Psoas muscle (tissue), 8 donors: ENCODE data around the gene ADAMTS18. TPM values are rescaled to one million over a fixed set of nuclear protein-coding genes. Genes with fewer than 3 reads are reported as not detected.

Experiments
- ATAC-seq, 4 donors: fragments of 200-7000 bp; cut with Tn5 transposase; one replicate each; pipeline ENCODE4 v1.9.1; 2020; ENCODE audit warnings: moderate library complexity in 3 of 4, mild to moderate bottlenecking in 2 of 4
- DNase-seq, 2 donors: peaks; one replicate each; pipeline ENCODE4 v3.0.0-alpha.2; 2020
- H3K27ac ChIP-seq: fragments of 200-600 bp; one replicate; pipeline ENCODE4 v1.8.0; 2022
- H3K27me3 ChIP-seq, 3 donors: fragments of 200-600 bp in 1 of 3; one replicate each; pipeline versions ENCODE4 v1.6.1 to v1.8.0; 2013 to 2022; ENCODE audit warnings: low read length in 2 of 3, mild to moderate bottlenecking in 2 of 3, moderate library complexity in 1 of 3; ENCODE audit not compliant: insufficient read depth in 3 of 3
- H3K36me3 ChIP-seq, 2 donors: fragments of 200-600 bp in 1 of 2; one replicate each; pipeline versions ENCODE4 v1.6.1 to v1.8.0; 2013 to 2022; ENCODE audit warnings: low read depth in 1 of 2, mild to moderate bottlenecking in 1 of 2, moderate library complexity in 1 of 2; ENCODE audit not compliant: insufficient read depth in 1 of 2
- H3K4me1 ChIP-seq: fragments of 200-600 bp; one replicate; pipeline ENCODE4 v1.8.0; 2022
- H3K4me3 ChIP-seq: fragments of 200-600 bp; one replicate; pipeline ENCODE4 v1.8.0; 2022; ENCODE audit warnings: mild to moderate bottlenecking
- H3K9me3 ChIP-seq: fragments of 200-600 bp; one replicate; pipeline ENCODE4 v1.8.0; 2022
- WGBS, 3 donors: extraction: QIAGEN DNeasy Blood & Tissue Kit; methylation state at CpG; one replicate each; pipeline versions ENCODE4 v1.1.6 to v1.1.7; 2013; 5-methylcytosine and 5-hydroxymethylcytosine counted together
- intact Hi-C, 2 donors: fragments of 100-400 bp; cut with DNase I; formaldehyde crosslinking; loops; one replicate each; pipeline versions ENCODE4 v1.11.0 to v1.14.2; 2022
- polyA plus RNA-seq, 3 donors: library from polyadenylated mRNA; stranded (reverse); fragments of 200-250 nt; gene quantifications; one replicate each; pipeline ENCODE4 v1.2.3, GENCODE V29; 2013
- total RNA-seq, 4 donors: library from RNA; stranded (reverse); fragmentation: NEBNext Ultra II Directional in 2 of 4; extraction: Animal tissue kit (Norgen Biotek cat#: 25700) in 2 of 4; gene quantifications; one replicate each; pipeline versions ENCODE4 v1.2.1 to v1.2.4, GENCODE V29; 2021 to 2023
- TF ChIP-seq, protein P1 (sequence below): fragments of 200-600 bp; IDR thresholded peaks from one replicate; pipeline ENCODE4 v1.8.0; 2022; ENCODE audit warnings: antibody characterized with exemption
- donor health status: healthy with polysubstance abuse.
- donor health status: DM: no; HTN: no; CAD: no; lungs with moderate emphysema.
- donor health status: Bipolar disorder and iron deficiency.
- donor health status: healthy.
- donor health status: DM: yes; HTN: yes; CAD: no.
- donor health status: DM: no; HTN: no; CAD: no.
- donor health status: DM: no; HTN: no; CAD: no.
- donor health status: DM: yes; HTN: yes; CAD: no.

ADAMTS18 gene
- total and polyA plus RNA-seq, 7 donors, result 0.01 to 0.28 (median 0.03) TPM; not detected in 4

DNA sequence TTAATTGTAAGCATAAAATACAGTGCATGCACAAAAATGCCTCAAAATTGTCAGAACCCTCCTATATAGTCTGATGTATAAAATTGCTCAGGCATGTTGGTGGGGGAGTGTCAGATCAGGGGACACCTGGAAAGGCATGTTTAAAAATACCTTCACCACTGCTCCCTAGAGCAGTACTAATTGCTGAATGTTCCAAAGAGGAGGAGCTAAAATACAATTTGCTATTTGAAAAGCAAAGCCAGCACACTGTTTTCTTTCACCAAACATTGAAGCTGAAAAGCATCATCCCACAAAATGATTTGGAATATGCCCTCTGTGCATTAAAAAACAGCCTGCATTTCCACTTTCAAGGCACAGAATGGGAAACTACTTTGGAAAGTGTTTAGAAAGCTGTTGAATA, 2.6 kb downstream of the ADAMTS18 start:
- ATAC-seq, result no peak
- no peak overlapping the region for H3K27ac ChIP-seq
- DNase-seq, result no peak
- H3K4me1 ChIP-seq, result no peaks in the 10 kb centered on the region
- H3K4me3 ChIP-seq, result no peak overlapping the region
- intact Hi-C loops, result no loop called here
- peaks cover 7 to 46% (median 15%) of the 10 kb centered on the region in 3 donors for H3K27me3 ChIP-seq
- H3K36me3 ChIP-seq, result no peaks in the 10 kb centered on the region
- no peaks in the 10 kb centered on the region for H3K9me3 ChIP-seq
- TF ChIP-seq, protein P1, sequence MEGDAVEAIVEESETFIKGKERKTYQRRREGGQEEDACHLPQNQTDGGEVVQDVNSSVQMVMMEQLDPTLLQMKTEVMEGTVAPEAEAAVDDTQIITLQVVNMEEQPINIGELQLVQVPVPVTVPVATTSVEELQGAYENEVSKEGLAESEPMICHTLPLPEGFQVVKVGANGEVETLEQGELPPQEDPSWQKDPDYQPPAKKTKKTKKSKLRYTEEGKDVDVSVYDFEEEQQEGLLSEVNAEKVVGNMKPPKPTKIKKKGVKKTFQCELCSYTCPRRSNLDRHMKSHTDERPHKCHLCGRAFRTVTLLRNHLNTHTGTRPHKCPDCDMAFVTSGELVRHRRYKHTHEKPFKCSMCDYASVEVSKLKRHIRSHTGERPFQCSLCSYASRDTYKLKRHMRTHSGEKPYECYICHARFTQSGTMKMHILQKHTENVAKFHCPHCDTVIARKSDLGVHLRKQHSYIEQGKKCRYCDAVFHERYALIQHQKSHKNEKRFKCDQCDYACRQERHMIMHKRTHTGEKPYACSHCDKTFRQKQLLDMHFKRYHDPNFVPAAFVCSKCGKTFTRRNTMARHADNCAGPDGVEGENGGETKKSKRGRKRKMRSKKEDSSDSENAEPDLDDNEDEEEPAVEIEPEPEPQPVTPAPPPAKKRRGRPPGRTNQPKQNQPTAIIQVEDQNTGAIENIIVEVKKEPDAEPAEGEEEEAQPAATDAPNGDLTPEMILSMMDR, result no peak

DNA sequence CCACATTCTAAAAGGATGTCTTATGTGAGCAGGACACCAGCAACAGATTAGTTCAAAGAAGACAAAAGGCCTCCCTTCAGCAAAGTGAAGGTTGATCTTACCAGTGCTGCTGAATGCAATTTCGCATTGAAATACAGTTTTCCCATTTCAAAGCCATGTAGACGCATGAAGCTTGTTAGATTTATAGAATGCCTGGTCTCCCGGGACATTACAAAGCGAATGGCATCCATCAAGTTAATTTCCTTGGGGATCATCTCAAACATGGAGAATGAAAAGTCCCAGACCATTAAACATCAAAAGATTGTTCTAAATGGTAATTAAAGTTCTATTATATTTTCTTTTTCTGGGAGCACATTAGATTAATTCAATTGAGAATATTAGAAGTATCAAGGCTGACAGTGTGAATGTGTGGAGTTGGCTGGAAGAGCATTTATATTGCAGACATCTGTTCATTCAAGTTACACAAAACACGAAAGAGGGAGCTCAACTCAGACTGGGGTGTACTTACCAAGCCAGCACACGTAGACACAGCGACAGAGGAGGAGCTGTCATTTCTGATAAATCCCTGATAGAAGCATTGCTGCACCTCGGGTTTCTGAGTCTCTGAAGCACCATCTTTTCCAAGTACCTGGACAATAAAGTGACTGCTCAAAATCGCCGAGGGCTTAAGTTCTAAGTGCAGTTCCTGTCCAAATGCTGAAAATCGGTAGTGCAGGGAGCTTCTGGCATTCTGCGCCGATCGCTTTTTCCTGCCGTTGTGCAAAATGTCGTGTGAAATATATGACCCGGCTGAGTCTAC, 3.8 kb downstream of the ADAMTS18 start:
- Histone ChIP-seq H3K9me3 (no peaks in the 10 kb centered on the region), H3K4me1 (no peaks in the 10 kb centered on the region), H3K36me3 (no peaks in the 10 kb centered on the region), H3K27ac (no peak overlapping the region), H3K4me3 (no peak overlapping the region), H3K27me3 (peaks cover 7 to 41% (median 13%) of the 10 kb centered on the region in 3 donors)
- intact Hi-C loops, result no loop called here
- DNase-seq (no peak), ATAC-seq (no peak)
- TF ChIP-seq, protein P1, result no peak
- 32 to 38% (median 35%) methylated on average over 17 of the region's 17 CpGs for WGBS, 3 donors

GRCh38 chr16:77430360-77430759, 4.5 kb downstream of the ADAMTS18 start:
- 82 to 88% (median 86%) methylated on average over 4 of the region's 4 CpGs for WGBS, 3 donors
- intact Hi-C loops, result no loop called here

GRCh38 chr16:77424871-77425604, 9.8 kb downstream of the ADAMTS18 start:
- H3K9me3 ChIP-seq, result no peaks in the 10 kb centered on the region
- no peak overlapping the region for H3K27ac ChIP-seq
- intact Hi-C loops, result no loop called here
- H3K4me1 ChIP-seq, result no peaks in the 10 kb centered on the region
- DNase-seq (no peak), ATAC-seq (no peak)
- peaks cover 0 to 3% (median under 1%) of the 10 kb centered on the region in 3 donors for H3K27me3 ChIP-seq
- H3K4me3 ChIP-seq, result no peak overlapping the region
- no peaks in the 10 kb centered on the region for H3K36me3 ChIP-seq
- WGBS, 3 donors, result 63 to 74% (median 69%) methylated on average over 10 of the region's 10 CpGs
- TF ChIP-seq, protein P1, result no peak

More at GRCh38 chr16:77430360-77430759, 4.5 kb downstream of the ADAMTS18 start:
- no peaks in the 10 kb centered on the region for H3K4me1 ChIP-seq
- H3K36me3 ChIP-seq, result no peaks in the 10 kb centered on the region
- TF ChIP-seq, protein P1, result no peak
- H3K27ac ChIP-seq, result no peak overlapping the region
- no peak for ATAC-seq
- no peak for DNase-seq
- no peak overlapping the region for H3K4me3 ChIP-seq
- peaks cover 7 to 35% (median 12%) of the 10 kb centered on the region in 3 donors for H3K27me3 ChIP-seq
- H3K9me3 ChIP-seq, result no peaks in the 10 kb centered on the region
